Astrocyte of the spinal cord (primary cell): ENCODE measurements around the gene SLC25A44.

Experiments used
- DNase-seq: peaks from one replicate; pipeline ENCODE4 v3.0.0; 2011; ENCODE audit warnings: low read depth, low spot score
- H3K4me3 ChIP-seq: 2 replicates; pipeline ENCODE4 v1.5.1; 2011; ENCODE audit warnings: low read depth, mild to moderate bottlenecking, low read length, moderate library complexity
- in situ Hi-C: cut with HindIII; loops from 2 replicates; pipeline ENCODE4 v1.10.0; 2017; ENCODE audit warnings: low sequenced_read_pairs
- TF ChIP-seq, protein P1 (sequence below): IDR thresholded peaks from 2 replicates; pipeline ENCODE4 v1.5.1; 2012; ENCODE audit warnings: low read depth, mild to moderate bottlenecking, low read length, inconsistent platforms

The SLC25A44 gene

DNA sequence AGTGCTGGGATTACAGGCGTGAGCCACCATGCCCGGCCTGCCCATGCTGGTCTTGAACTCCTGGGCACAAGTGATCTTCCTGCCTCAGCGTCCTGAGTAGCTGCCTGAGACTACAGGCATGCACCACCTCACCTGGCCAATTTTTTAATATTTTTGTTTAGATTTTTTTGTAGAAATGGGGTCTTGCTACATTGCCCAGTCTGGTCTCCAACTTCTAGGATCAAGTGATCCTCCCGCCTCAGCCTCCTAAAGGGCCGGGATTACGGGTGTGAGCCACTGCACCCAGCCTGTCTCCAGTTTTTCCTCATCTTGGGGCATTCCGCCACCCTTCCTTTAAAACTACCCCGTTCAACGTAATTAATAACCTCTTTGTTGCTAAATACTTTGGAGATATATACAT is 26.3 kb downstream of the SLC25A44 start:
- TF ChIP-seq, protein P1, sequence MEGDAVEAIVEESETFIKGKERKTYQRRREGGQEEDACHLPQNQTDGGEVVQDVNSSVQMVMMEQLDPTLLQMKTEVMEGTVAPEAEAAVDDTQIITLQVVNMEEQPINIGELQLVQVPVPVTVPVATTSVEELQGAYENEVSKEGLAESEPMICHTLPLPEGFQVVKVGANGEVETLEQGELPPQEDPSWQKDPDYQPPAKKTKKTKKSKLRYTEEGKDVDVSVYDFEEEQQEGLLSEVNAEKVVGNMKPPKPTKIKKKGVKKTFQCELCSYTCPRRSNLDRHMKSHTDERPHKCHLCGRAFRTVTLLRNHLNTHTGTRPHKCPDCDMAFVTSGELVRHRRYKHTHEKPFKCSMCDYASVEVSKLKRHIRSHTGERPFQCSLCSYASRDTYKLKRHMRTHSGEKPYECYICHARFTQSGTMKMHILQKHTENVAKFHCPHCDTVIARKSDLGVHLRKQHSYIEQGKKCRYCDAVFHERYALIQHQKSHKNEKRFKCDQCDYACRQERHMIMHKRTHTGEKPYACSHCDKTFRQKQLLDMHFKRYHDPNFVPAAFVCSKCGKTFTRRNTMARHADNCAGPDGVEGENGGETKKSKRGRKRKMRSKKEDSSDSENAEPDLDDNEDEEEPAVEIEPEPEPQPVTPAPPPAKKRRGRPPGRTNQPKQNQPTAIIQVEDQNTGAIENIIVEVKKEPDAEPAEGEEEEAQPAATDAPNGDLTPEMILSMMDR = no peak
- in situ Hi-C loops = no loop called here
- no peak overlapping the region for H3K4me3 ChIP-seq
- DNase-seq = no peak

DNA sequence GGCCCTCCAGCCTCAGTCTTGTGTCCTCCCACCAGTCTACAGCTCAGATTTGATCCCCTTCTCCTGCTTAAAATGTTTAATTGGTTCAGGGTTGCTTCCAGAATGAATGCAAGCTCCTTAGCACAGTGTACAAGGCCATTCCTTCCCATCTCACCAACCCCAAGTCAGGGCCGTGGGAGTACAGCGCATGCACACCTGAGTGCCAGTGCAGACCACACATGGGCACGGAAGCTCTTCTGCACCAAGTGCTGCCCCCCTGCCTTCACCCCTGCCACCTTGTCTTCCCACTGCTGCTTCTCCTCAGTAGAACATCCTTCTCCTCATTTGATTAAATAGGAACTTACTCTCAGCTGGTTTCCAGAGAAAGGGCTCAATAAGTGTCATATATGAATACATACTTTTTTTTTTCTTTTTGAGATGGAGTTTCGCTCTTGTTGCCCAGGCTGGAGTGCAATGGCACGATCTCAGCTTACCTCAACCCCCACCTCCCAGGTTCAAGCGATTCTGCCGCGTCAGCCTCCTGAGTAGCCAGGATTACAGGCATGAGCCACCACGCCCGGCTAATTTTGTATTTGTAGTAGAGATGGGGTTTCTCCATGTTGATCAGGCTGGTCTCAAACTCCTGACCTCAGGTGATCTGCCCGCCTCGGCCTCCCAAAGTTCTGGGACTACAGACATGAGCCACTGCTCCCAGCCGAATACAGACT is 28.2 kb downstream of the SLC25A44 start:
- no peak for DNase-seq
- in situ Hi-C loops = no loop called here
- TF ChIP-seq, protein P1 = no peak
- no peak overlapping the region for H3K4me3 ChIP-seq

DNA sequence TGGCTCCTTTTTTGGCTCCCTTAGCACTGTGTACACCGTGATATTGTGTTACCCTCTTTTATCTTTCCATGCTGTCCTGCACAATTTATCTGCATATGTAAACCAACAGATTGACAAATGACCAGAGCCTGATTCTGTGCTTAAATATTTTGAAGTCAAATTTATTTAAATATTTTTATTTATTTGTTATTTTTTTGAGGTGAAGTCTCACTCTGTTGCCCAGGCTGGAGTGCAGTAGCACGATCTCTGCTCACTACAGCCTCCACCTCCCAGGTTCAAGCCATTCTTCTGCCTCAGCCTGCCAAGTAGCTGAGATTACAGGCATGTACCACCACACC is 31.7 kb downstream of the SLC25A44 start:
- TF ChIP-seq, protein P1 = no peak
- in situ Hi-C loops = no loop called here
- H3K4me3 ChIP-seq = no peak overlapping the region
- DNase-seq = no peak

DNA sequence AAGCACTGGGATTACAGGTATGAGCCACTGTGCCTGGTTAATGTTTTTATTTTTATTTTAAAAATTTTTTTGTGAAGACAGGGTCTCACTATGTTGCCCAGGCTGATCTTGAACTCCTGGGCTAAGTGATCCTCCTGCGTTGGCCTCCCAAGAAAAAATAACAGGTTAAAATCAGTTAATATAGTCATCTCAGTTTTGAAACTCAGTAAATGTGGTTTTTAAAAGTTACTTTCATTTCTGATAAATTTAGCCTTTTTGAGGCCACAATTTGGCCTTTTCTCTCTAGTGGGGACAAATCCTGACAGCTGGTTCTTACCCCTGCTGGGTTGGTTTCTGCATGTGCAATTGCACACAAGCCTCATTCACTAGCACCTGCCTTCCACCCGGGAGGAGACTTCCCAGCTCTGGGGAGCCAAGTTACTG is 32.2 kb downstream of the SLC25A44 start:
- DNase-seq = no peak

DNA sequence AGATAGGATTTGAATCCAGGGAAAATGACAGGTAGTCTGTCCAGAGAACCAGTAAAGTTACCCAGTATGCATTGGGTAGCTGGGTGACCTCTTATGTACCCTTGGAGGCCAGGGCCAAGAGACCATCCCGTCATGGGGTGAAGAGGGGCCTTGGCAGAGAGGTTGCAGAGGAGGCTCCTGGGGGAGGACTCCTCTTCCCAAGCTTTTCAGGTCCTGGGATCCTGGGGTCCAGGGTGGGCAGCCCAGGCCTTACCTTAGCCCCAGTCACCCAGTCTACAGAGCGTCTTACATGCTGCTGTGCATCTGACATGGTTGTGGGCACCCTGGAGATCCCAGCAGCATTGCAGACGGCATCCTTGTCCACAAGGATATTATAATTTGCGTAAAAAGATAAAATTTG is 32.9 kb downstream of the SLC25A44 start:
- in situ Hi-C loops = no loop called here
- TF ChIP-seq, protein P1 = no peak
- H3K4me3 ChIP-seq = no peak overlapping the region
- no peak for DNase-seq

More for the DNA sequence above, 32.2 kb downstream of the SLC25A44 start:
- no peak overlapping the region for H3K4me3 ChIP-seq
- TF ChIP-seq, protein P1 = no peak
- in situ Hi-C loops = no loop called here

DNA sequence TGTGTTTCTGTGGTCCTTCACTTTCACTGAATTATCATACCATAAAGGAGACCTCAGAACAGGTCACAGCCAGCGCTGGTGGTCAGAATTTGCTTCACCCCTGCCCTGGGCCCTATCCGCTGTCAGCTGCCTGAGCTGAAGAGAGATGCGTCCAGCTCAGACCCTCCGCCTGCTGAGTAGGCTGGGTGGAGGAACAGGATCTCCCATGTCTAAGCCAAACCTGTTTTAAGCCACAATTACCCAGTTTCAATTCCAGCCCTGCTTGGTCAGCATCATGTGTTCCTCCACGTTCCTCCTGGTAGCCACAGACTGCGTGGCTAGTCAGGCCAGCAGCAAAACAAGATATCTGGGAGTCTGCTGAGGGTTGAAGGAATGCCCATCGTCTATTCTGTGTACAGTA is 34.6 kb downstream of the SLC25A44 start:
- TF ChIP-seq, protein P1 = no peak
- no peak for DNase-seq
- no peak overlapping the region for H3K4me3 ChIP-seq
- in situ Hi-C loops = no loop called here
